Measurements from ENCODE around the gene ALKAL2. TPM values are rescaled to one million over a fixed set of nuclear protein-coding genes. Genes with fewer than 3 reads are reported as not detected.

The ALKAL2 gene
- polyA plus RNA-seq, 1 experiment: not detected

- no peaks in the 10 kb centered on the region for H3K27me3 ChIP-seq (ENCODE audit: control insufficient read depth, insufficient read depth, low read length)
- TF ChIP-seq CTCF (IDR thresholded peaks at IDR 0.05; ENCODE audit: low read depth, low read length): no peak
- no peak for DNase-seq (ENCODE audit: low read depth, low spot score)
- ChIA-PET POLR2A (no interaction called here), CTCF (interaction anchor here (0.7 to 6.5 kb wide), 2 partner anchors 10 to 75 kb away, joined by 8 to 62 read pairs; no protein-coding TSS in a partner anchor)
- H3K27ac ChIP-seq (ENCODE audit: low read depth, low read length): no peak overlapping the region
- H3K9me3 ChIP-seq (ENCODE audit: control insufficient read depth, insufficient read depth, low read length): no peaks in the 10 kb centered on the region; the same call in 1 of the 2 replicates
- no peak overlapping the region for H3K4me3 ChIP-seq (ENCODE audit: low read depth, low read length)
These were observed 30.5 kb downstream of the ALKAL2 start for GRCh38 chr2:257429-257828.

- ChIA-PET POLR2A (no interaction called here), CTCF (interaction anchor here (1.3 to 2.8 kb wide), 2 partner anchors 10 to 34 kb away, joined by 9 to 19 read pairs; no protein-coding TSS in a partner anchor)
- DNase-seq (ENCODE audit: low read depth, low spot score): no peak
These were observed 31.8 kb downstream of the ALKAL2 start for GRCh38 chr2:256094-256493.

GRCh38 chr2:255195-255594 is 32.7 kb downstream of the ALKAL2 start:
- ChIA-PET POLR2A (no interaction called here), CTCF (interaction anchor here (1.2 to 2.8 kb wide), 4 partner anchors 9 to 35 kb away, joined by 3 to 19 read pairs (median 6); no protein-coding TSS in a partner anchor)
- no peak overlapping the region for H3K4me3 ChIP-seq (ENCODE audit: low read depth, low read length)
- TF ChIP-seq CTCF (IDR thresholded peaks at IDR 0.05; ENCODE audit: low read depth, low read length): no peak
- no peak overlapping the region for H3K27ac ChIP-seq (ENCODE audit: low read depth, low read length)
- H3K9me3 ChIP-seq (ENCODE audit: control insufficient read depth, insufficient read depth, low read length): no peaks in the 10 kb centered on the region; the same call in 1 of the 2 replicates
- no peak for DNase-seq (ENCODE audit: low read depth, low spot score)
- no peaks in the 10 kb centered on the region for H3K27me3 ChIP-seq (ENCODE audit: control insufficient read depth, insufficient read depth, low read length)

More at GRCh38 chr2:256094-256493, 31.8 kb downstream of the ALKAL2 start:
- Histone ChIP-seq H3K27ac (ENCODE audit: low read depth, low read length) (no peak overlapping the region), H3K4me3 (ENCODE audit: low read depth, low read length) (no peak overlapping the region), H3K27me3 (ENCODE audit: control insufficient read depth, insufficient read depth, low read length) (no peaks in the 10 kb centered on the region), H3K9me3 (ENCODE audit: control insufficient read depth, insufficient read depth, low read length) (no peaks in the 10 kb centered on the region; the same call in 1 of the 2 replicates)
- TF ChIP-seq CTCF (IDR thresholded peaks at IDR 0.05; ENCODE audit: low read depth, low read length): no peak

GRCh38 chr2:254241-254640 is 33.6 kb downstream of the ALKAL2 start:
- Histone ChIP-seq H3K9me3 (ENCODE audit: control insufficient read depth, insufficient read depth, low read length) (no peaks in the 10 kb centered on the region; the same call in 1 of the 2 replicates), H3K27ac (ENCODE audit: low read depth, low read length) (no peak overlapping the region), H3K4me3 (ENCODE audit: low read depth, low read length) (no peak overlapping the region), H3K27me3 (ENCODE audit: control insufficient read depth, insufficient read depth, low read length) (no peaks in the 10 kb centered on the region)
- TF ChIP-seq CTCF (IDR thresholded peaks at IDR 0.05; ENCODE audit: low read depth, low read length): no peak
- CTCF ChIA-PET: interaction anchor here (0.7 to 2.8 kb wide), 3 partner anchors 8 to 36 kb away, joined by 3 to 19 read pairs (median 4); no protein-coding TSS in a partner anchor
- POLR2A ChIA-PET: no interaction called here
- no peak for DNase-seq (ENCODE audit: low read depth, low spot score)

GRCh38 chr2:253202-253638 is 34.7 kb downstream of the ALKAL2 start:
- Histone ChIP-seq H3K27me3 (ENCODE audit: control insufficient read depth, insufficient read depth, low read length) (no peaks in the 10 kb centered on the region), H3K27ac (ENCODE audit: low read depth, low read length) (no peak overlapping the region), H3K9me3 (ENCODE audit: control insufficient read depth, insufficient read depth, low read length) (no peaks in the 10 kb centered on the region), H3K4me3 (ENCODE audit: low read depth, low read length) (no peak overlapping the region)
- ChIA-PET POLR2A (no interaction called here), CTCF (no interaction called here)
- DNase-seq (ENCODE audit: low read depth, low spot score): no peak
- no peak for TF ChIP-seq CTCF (IDR thresholded peaks at IDR 0.05; ENCODE audit: low read depth, low read length)

Data from AG04450 (cell line).